Fibroblast of skin of back (primary cell): ENCODE results near the gene MSL1.
A peak's percentile ranks its signal among the peaks of the same experiment; 100 is the strongest.
"Not testable (repeated sequence)": the region's sequence is repeated elsewhere in the genome, so short reads cannot be mapped to it uniquely, and the experiment has no call there.

ENCODE experiments used
- DNase-seq: peaks from one replicate; pipeline ENCODE4 v3.0.0-alpha.2; 2013

Gene MSL1

GRCh38 chr17:40130352-40131042 is 8.7 kb downstream of the MSL1 start:
- no peak for DNase-seq

DNA sequence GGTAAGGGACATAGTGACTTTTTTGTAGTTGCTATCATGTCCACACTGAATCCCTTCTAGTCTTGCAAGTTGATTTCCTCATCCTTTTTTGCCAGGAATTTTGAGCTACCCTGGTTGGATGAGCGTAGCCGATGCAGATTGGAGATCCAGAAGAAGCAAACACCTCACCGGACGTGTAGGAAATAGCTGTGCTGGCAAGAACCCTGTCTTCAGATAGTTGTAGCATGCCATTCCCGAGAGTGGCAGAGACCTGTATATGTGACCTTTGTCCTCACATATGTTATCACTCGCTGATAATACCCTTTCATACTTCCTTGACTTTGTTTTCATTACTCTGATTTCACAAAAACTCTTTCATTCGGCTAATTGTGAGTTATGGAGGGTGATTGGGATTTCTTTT is 12.4 kb downstream of the MSL1 start:
- no peak for DNase-seq

- no peak for DNase-seq
These were observed 14.0 kb downstream of the MSL1 start for GRCh38 chr17:40135817-40136216.

GRCh38 chr17:40139566-40140058 is 17.8 kb downstream of the MSL1 start:
- DNase-seq: no peak

DNA sequence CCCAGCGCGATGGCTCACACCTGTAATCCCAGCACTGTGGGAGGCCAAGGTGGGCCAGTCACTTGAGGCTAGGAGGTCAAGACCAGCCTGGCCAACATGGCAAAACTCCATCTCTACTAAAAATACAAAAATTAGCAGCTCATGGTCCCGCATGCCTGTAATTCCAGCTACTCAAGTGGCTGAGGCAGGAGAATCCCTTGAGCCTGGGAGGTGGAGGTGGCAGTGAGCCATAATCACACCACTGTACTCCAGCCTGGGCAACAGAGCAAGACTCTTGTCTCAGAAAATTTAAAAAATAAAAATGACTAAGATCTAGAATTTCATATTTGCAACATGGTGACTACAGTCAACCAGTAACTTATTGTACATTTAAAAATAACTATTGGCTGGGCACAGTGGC is 21.4 kb downstream of the MSL1 start:
- DNase-seq: not testable (repeated sequence)

- no peak for DNase-seq
These were observed 23.7 kb downstream of the MSL1 start for GRCh38 chr17:40145476-40145875.

- DNase-seq: no peak
These were observed 26.8 kb downstream of the MSL1 start for GRCh38 chr17:40148527-40148926.

DNA sequence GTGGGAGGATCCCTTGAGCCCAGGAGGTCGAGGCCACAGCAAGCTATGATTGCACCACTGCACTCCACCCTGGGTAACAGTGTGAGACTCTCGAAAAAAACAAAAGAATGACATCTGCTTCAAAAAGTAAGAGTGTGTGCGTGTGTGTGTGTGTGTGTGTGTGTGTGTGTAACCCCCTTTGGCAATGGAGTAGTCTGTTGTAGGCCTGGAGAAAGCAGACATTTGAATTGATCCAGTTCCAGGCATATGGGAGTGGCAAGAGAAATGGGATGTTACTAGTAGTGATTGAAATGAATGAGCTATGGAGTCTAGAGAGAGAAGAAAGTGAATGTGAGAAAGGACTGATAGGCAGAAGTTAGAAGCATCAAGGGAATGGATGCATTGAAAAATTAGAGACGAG is 28.5 kb downstream of the MSL1 start:
- DNase-seq: no peak

GRCh38 chr17:40151414-40151963 is 29.7 kb downstream of the MSL1 start:
- DNase-seq: no peak

DNA sequence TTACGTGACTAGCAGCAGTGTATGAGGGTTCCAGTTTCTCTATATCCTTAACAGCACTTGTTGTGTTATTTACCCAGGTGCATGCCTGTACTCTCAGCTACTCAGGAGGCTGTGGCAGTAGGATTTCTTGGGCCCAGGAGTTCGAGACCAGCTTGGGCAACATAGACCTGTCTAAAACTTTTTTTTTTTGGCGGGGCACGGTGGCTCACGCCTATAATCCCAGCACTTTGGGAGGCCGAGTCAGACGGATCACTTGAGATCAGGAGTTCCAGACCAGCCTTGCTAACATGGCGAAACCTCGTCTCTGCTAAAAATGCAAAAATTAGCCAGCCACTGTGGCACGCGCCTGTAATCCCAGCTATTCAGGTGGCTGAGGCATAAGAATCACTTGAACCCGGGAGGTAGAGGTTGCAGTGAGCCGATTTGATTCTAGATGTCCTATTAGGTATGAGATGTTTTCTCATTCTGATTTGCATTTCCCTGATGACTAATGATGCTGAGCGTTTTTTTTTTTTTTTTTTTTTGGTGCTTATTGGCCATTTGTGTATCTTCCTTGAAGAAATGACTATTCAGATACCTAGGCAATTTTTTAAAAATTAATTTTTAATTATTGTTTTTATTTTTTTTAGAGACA is 31.9 kb downstream of the MSL1 start:
- no peak for DNase-seq

GRCh38 chr17:40157973-40158372 is 36.2 kb downstream of the MSL1 start:
- no peak for DNase-seq

DNA sequence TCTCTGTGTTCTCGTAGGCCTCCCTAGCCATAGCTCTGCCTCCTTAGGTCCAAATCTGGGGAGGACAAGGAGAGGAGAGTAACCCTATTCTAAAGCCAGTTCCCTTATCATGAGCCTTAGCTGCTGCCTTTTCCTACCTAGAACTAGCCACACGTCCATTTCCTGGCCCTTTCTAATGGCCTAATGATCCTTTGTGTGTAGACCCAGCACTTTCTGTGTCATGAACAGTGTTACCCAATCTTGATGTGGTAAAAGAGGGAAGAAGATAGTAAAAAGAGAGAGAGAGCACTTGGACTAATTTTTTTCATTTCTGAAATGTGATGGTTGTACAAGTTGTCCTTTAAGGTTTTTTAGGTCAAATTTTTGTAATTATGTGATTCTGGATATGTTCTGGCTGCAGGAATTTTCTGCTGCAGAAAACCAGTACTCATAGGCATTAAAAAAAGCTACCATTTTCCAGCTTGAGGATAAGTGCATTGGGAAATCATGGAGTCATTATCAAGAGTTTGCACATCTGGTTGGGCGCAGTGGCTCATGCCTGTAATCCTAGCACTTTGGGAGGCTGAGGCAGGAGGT is 36.8 kb downstream of the MSL1 start:
- no peak for DNase-seq

DNA sequence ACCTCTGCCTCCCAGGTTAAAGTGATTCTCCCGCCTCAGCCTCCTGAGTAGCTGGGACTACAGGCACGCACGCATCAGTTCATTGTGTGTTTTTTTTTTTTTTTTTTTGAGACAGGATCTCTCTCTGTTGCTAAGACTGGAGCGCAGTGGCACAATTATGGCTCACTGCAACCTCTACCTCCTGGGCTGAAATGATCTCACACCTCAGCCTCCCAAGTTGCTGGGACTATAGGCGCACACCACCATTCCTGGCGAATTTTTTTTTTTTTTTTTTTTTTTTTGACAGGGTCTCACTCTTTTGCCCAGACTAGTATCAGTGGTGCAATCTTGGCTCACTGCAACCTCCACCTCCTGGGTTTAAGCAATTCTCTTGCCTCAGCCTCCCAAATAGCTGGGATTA is 37.7 kb downstream of the MSL1 start:
- no peak for DNase-seq

DNA sequence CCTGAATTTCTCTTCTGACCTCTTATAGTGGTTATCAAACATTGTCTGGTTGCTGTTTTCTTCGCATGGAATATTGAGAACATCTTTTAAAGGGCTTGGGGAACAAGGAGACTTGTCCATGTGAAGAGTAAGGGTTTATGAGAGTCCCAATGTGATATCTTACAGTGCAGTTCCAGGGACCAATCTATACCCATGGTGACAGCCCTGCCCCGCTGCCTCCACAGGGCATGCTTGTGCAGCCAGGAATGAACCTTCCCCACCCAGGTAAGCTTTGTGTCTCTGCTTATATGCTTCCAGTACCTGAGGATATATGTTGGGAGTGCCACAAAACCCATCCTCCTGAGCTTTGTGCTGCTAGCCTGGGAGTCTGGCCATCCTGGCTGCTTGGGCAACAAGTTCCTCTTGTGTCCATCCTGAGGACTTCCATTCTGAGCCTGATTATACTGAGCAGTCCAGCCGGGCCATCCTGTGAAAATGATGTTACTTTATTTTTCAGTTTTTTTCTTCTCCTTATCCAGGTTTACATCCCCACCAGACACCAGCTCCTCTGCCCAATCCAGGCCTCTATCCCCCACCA is 46.0 kb downstream of the MSL1 start:
- DNase-seq: no peak

- peak; percentile 73 for DNase-seq
These were observed 46.6 kb downstream of the MSL1 start for GRCh38 chr17:40168262-40168832.

DNA sequence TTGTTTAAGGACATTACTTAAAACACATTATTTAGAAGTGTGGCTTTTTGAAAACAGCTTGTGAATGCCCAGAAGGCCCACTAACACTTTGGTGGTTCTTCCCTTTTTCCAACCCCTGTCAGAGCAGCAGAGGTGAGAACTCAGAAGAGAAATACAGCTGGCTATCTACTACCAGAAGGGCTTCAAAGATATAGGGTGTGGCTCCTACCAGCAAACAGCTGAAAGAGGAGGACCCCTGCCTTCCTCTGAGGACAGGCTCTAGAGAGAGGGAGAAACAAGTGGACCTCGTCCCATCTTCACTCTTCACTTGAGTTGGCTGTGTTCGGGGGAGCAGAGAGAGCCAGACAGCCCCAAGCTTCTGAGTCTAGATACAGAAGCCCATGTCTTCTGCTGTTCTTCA is 48.6 kb downstream of the MSL1 start:
- no peak for DNase-seq

DNA sequence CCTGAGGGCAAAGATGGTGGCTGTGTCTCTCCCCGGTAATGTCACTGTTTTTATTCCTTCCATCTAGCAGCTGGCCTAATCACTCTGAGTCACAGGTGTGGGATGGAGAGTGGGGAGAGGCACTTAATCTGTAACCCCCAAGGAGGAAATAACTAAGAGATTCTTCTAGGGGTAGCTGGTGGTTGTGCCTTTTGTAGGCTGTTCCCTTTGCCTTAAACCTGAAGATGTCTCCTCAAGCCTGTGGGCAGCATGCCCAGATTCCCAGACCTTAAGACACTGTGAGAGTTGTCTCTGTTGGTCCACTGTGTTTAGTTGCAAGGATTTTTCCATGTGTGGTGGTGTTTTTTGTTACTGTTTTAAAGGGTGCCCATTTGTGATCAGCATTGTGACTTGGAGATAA is 50.0 kb downstream of the MSL1 start:
- no peak for DNase-seq

DNA sequence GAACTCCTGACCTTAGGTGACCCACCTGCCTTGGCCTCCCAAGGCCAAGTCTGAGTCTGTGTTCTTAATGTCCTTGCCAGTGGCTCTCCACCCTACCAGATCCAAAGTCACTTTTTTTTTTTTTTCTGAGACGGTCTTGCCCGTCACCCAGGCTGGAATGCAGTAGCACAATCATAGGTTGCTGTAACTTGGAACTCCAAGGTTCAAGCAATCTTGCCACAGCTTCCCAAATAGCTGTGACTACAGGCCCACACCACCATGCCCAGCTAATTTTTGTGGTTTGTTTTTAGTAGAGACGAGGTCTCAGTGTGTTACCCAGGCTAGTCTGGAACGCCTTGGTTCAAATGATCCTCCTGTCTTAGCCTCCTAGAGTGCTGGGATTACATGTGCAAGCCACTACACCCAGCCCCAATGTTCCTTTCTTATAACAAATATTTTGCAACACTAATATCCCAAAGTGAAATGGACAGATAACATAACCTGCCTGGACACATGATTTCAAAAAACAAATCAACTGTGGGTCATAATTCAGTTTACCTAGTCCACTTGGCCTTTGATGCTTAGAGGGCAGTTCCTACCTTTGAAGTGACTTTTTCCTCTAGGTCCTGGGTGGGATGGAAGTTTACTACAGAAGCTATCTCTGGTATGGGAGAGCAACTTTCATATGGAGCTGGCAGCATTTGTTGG is 51.5 kb downstream of the MSL1 start:
- no peak for DNase-seq

DNA sequence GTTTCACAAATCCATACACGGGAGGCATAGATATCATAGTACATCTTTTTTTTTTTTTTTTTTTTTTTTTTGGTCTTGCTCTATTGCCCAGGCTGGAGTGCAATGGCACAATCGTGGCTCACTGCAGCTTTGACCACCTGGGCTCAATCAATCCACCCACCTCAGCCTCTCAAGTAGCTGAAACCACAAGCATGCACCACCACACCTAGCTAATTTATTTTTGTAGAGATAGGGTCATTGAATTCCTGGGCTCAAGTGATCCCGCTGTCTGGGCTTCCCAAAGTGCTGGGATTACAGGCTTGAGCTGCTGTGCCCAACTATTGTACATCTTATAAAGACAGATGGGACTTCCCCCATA is 52.0 kb downstream of the MSL1 start:
- DNase-seq: no peak

DNA sequence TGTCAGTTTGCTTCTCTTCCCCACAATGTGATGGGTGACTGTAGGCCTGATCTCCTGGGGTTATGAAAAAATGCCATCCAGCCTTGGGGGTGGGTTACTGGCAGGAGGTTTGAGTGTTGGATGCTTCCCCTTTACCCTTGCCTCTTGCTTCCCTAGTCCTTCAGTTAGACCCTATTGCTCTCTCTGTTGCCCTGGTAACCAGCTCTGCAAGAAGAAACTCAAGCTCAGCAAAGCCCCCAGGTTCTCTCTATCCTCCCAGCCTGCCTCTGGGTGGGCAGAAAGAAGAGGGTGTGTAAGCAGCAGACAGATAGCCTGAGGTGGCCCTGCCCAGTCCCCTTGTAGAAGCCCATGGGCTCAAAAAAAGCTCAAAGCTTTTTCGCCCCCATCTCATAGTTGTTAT is 52.7 kb downstream of the MSL1 start:
- no peak for DNase-seq

DNA sequence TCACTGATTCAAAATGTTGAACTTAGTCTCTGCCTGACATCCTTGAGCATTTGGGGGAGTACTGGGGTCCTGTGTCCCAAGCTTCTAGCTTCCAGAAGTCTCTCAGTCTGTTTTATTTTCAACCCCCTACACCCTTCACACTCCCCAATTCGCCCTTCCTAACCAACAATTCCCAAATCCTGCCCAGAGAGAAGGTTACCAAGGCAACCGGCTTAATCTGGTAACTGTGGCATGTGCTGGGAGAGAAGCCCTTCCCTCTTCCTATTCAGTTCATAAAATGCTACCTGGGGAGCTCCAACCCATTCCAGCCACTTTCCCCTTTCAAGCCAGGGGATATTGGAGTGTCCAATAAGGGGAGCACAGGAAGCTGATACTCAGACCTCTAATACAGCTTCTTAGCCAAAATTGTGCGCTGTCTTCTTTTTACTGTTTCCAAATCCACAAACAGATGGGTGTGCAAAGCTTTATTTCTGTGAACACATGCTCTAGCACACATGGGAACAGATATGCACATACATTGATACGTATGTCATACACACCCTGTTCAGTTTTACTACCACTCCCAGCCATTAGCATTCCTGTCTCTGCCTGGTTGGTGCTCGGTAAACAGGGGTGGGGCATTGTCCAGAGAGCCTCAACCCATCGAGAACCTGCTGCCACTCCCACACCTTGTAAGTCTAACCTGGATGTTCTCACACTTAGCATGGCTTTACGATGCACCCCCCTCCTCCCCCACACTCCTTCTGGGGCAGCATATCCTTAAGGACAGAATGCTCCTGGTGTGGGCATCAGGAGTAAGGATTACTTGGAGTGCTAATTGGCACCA is 54.4 kb downstream of the MSL1 start:
- DNase-seq: no peak

DNA sequence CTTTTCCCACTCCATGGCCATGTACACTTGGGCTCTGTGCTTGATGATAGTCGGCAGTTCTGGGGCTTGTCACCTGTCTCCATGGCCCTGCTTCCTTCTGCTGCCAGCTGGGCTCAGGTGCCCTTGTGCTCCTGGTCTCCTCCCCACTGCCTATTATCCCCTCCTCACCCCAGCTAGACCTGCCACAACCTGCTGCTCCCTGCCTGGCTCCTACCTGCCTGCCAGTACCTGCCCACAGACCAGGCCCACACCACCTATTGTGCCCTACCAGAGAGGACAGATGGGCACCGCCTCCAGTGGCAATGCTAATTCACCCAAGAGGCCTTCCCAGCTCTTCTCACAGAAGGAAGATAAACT is 55.0 kb downstream of the MSL1 start:
- DNase-seq: no peak
